Panc1 (cell line): ENCODE measurements around the gene GRIA4. TPM values are rescaled to one million over a fixed set of nuclear protein-coding genes. Genes with fewer than 3 reads are reported as not detected.

Experiments
- ATAC-seq: fragments of 200-7000 bp; cut with Tn5 transposase; 2 replicates; pipeline ENCODE4 v1.9.1; 2020; ENCODE audit warnings: mild to moderate bottlenecking, moderate library complexity
- BruUV-seq: library from RNA; stranded (reverse); fragments of 400-500 nt; replicated peaks from 2 replicates; lab custom pipeline; 2021; lab: Mats Ljungman, UMichigan
- CTCF ChIA-PET: fragments of 300-600 bp; sonication (Branson Sonifier 250); formaldehyde crosslinking; loops from one replicate; lab custom pipeline; 2022; ENCODE audit warnings: antibody characterized with exemption; lab: Charles Lee
- POLR2A ChIA-PET: fragments of 300-600 bp; sonication (Branson Sonifier 250); formaldehyde crosslinking; loops from one replicate; lab custom pipeline; 2022; ENCODE audit warnings: antibody characterized with exemption; lab: Charles Lee
- DNase-seq: peaks from one replicate; pipeline ENCODE4 v3.0.0-alpha.2; 2010; ENCODE audit warnings: low read depth, low spot score
- H3K27ac ChIP-seq: 2 replicates; pipeline ENCODE4 v1.5.1; 2011; ENCODE audit warnings: mild to moderate bottlenecking, low read length, inconsistent platforms
- H3K27me3 ChIP-seq: fragments of 200-500 bp; sonication (Bioruptor generic); 2 replicates; pipeline ENCODE4 v1.6.0; 2014; ENCODE audit warnings: low read length, inconsistent platforms; ENCODE audit not compliant: control insufficient read depth, insufficient read depth
- H3K36me3 ChIP-seq: fragments of 200-500 bp; sonication (Bioruptor generic); 2 replicates; pipeline ENCODE4 v1.5.1; 2014; ENCODE audit warnings: inconsistent platforms, mild to moderate bottlenecking, low read length, moderate library complexity; ENCODE audit not compliant: control insufficient read depth, insufficient read depth
- H3K4me1 ChIP-seq: 2 replicates; pipeline ENCODE4 v1.5.1; 2011; ENCODE audit warnings: inconsistent platforms, mild to moderate bottlenecking, low read length, moderate library complexity; ENCODE audit not compliant: control insufficient read depth, insufficient read depth
- H3K4me3 ChIP-seq, 2 experiments: 2 replicates each; pipeline ENCODE4 v1.5.1; 2011 to 2012; ENCODE audit warnings: low read depth in 2 of 2, low read length in 2 of 2, mild to moderate bottlenecking in 2 of 2, inconsistent platforms in 1 of 2, moderate library complexity in 1 of 2
- H3K9me3 ChIP-seq: fragments of 200-500 bp; sonication (Bioruptor generic); 2 replicates; pipeline ENCODE4 v1.5.1; 2014; ENCODE audit warnings: low read depth, mild to moderate bottlenecking, inconsistent platforms, low read length, moderate library complexity; ENCODE audit not compliant: control insufficient read depth, insufficient read depth
- POLR2AphosphoS5 ChIP-seq: IDR thresholded peaks from 2 replicates; pipeline ENCODE4 v1.6.1; 2012; ENCODE audit warnings: mild to moderate bottlenecking, low read depth, low read length, moderate library complexity
- SIN3A ChIP-seq: IDR thresholded peaks from 2 replicates; pipeline ENCODE4 v1.6.1; 2012; ENCODE audit warnings: low read depth, mild to moderate bottlenecking, low read length, moderate library complexity, borderline replicate concordance; ENCODE audit not compliant: insufficient read depth
- TCF7L2 ChIP-seq: IDR thresholded peaks from 2 replicates; pipeline ENCODE4 v1.6.1; 2011; ENCODE audit warnings: mild to moderate bottlenecking, low read depth, low read length, inconsistent platforms
- in situ Hi-C: cut with HindIII; loops from 2 replicates; pipeline ENCODE4 v1.10.0; 2016; ENCODE audit warnings: low sequenced_read_pairs, low pct_unique_long_range_greater_than_20kb
- intact Hi-C: fragments of 100-400 bp; cut with micrococcal nuclease; formaldehyde crosslinking; loops from one replicate; pipeline ENCODE4 v1.10.0; 2022; ENCODE audit not compliant: unreplicated experiment
- total RNA-seq: library from RNA; stranded (reverse); gene quantifications from one replicate; pipeline ENCODE4 v1.2.1, GENCODE V29; 2021; ENCODE audit not compliant: unreplicated experiment
- TF ChIP-seq, protein P1 (sequence below): fragments of 450-650 bp; IDR thresholded peaks from 2 replicates; pipeline ENCODE4 v1.5.1; 2017; ENCODE audit warnings: mild to moderate bottlenecking
- TF ChIP-seq, protein P2 (sequence below), 2 experiments: IDR thresholded peaks; 2 replicates each; pipeline ENCODE4 v1.6.1; 2011 to 2012; ENCODE audit warnings: low read depth in 2 of 2, control low read depth in 1 of 2, low read length in 1 of 2, mild to moderate bottlenecking in 1 of 2, moderate library complexity in 1 of 2; ENCODE audit not compliant: insufficient read depth in 1 of 2

The GRIA4 gene
- total RNA-seq, 1 experiment from 2014 or later = not detected

DNA sequence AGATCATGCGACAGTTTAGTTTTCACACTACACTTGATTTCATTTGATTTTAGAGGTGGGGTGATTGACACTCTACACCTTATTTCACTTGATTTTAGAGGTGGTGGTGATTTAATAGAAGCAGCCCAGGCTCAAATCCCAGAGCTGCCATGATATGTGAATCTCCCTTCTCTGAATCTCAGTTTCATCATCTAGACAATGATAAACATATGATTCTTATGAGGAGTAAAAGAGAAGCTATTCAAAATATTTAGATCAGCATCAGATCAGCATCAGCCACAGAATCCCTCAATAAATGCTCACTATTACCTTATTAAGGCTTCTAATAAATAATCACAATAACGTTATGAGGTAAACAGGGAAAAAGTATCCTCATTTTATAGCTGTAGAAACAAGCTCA, 313.4 kb downstream of the GRIA4 start:
- H3K4me1 ChIP-seq = no peaks in the 10 kb centered on the region
- ATAC-seq (no peak), DNase-seq (no peak)
- POLR2A ChIA-PET = no interaction called here
- H3K27me3 ChIP-seq = no peaks in the 10 kb centered on the region
- no peak overlapping the region for H3K27ac ChIP-seq
- BruUV-seq = no TSS peak
- in situ Hi-C loops = no loop called here
- CTCF ChIA-PET = no interaction called here
- intact Hi-C loops = no loop called here
- TF ChIP-seq, protein P1, sequence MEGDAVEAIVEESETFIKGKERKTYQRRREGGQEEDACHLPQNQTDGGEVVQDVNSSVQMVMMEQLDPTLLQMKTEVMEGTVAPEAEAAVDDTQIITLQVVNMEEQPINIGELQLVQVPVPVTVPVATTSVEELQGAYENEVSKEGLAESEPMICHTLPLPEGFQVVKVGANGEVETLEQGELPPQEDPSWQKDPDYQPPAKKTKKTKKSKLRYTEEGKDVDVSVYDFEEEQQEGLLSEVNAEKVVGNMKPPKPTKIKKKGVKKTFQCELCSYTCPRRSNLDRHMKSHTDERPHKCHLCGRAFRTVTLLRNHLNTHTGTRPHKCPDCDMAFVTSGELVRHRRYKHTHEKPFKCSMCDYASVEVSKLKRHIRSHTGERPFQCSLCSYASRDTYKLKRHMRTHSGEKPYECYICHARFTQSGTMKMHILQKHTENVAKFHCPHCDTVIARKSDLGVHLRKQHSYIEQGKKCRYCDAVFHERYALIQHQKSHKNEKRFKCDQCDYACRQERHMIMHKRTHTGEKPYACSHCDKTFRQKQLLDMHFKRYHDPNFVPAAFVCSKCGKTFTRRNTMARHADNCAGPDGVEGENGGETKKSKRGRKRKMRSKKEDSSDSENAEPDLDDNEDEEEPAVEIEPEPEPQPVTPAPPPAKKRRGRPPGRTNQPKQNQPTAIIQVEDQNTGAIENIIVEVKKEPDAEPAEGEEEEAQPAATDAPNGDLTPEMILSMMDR = no peak
- TF ChIP-seq, protein P2, sequence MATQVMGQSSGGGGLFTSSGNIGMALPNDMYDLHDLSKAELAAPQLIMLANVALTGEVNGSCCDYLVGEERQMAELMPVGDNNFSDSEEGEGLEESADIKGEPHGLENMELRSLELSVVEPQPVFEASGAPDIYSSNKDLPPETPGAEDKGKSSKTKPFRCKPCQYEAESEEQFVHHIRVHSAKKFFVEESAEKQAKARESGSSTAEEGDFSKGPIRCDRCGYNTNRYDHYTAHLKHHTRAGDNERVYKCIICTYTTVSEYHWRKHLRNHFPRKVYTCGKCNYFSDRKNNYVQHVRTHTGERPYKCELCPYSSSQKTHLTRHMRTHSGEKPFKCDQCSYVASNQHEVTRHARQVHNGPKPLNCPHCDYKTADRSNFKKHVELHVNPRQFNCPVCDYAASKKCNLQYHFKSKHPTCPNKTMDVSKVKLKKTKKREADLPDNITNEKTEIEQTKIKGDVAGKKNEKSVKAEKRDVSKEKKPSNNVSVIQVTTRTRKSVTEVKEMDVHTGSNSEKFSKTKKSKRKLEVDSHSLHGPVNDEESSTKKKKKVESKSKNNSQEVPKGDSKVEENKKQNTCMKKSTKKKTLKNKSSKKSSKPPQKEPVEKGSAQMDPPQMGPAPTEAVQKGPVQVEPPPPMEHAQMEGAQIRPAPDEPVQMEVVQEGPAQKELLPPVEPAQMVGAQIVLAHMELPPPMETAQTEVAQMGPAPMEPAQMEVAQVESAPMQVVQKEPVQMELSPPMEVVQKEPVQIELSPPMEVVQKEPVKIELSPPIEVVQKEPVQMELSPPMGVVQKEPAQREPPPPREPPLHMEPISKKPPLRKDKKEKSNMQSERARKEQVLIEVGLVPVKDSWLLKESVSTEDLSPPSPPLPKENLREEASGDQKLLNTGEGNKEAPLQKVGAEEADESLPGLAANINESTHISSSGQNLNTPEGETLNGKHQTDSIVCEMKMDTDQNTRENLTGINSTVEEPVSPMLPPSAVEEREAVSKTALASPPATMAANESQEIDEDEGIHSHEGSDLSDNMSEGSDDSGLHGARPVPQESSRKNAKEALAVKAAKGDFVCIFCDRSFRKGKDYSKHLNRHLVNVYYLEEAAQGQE (IDR thresholded peaks at IDR 0.05; ENCODE audit: insufficient read depth in 1 of 2, low read depth in 2 of 2, low read length in 1 of 2) = no peak
- TF ChIP-seq SIN3A (no peak), TCF7L2 (no peak), POLR2AphosphoS5 (no peak)
- H3K36me3 ChIP-seq = no peaks in the 10 kb centered on the region
- H3K9me3 ChIP-seq = no peaks in the 10 kb centered on the region
- H3K4me3 ChIP-seq = no peak overlapping the region

DNA sequence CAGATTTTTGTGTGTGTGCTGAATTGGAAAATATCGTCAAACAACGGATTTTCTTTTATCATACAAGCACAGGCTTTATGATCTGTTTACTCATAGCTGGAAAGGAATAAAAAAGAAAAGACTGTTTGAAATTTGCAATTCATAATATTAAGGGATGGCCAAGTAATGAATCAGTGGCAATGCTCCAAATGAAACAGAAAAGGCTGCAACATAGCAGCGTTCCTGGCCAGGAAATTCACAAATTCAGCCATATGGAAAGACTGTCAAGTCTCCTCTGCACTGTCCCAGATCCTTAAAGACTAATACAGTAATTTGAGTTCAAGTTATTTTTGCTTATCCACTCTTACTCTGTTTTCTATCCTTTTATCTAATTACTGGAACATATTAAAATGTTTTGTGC, 313.9 kb downstream of the GRIA4 start:
- TF ChIP-seq POLR2AphosphoS5 (no peak), SIN3A (no peak), TCF7L2 (no peak)
- TF ChIP-seq, protein P1 = no peak
- TF ChIP-seq, protein P2 (IDR thresholded peaks at IDR 0.05; ENCODE audit: insufficient read depth in 1 of 2, low read depth in 2 of 2, low read length in 1 of 2) = no peak
- H3K4me1 ChIP-seq = no peaks in the 10 kb centered on the region
- no peaks in the 10 kb centered on the region for H3K36me3 ChIP-seq
- BruUV-seq = no TSS peak
- in situ Hi-C loops = no loop called here
- DNase-seq (no peak), ATAC-seq (no peak)
- H3K27me3 ChIP-seq = no peaks in the 10 kb centered on the region
- intact Hi-C loops = no loop called here
- POLR2A ChIA-PET = no interaction called here
- H3K9me3 ChIP-seq = no peaks in the 10 kb centered on the region
- no peak overlapping the region for H3K4me3 ChIP-seq
- CTCF ChIA-PET = no interaction called here
- H3K27ac ChIP-seq = no peak overlapping the region
